Measurements from ENCODE around the gene TSPY1.
"Not testable (repeated sequence)": the region's sequence is repeated elsewhere in the genome, so short reads cannot be mapped to it uniquely, and the experiment has no call there.

TSPY1 gene

GRCh38 chrY:9466655-9467054 lies at the start of gene TSPY1:
TSPY1 (plus strand) TSS chrY:9466955; CDS start chrY:9467001, 46 bp downstream.
- not testable (repeated sequence) for DNase-seq (ENCODE audit: low spot score)

- DNase-seq (ENCODE audit: low spot score) = not testable (repeated sequence)
These were observed 20.2 kb downstream of the TSPY1 start, which contains the start of gene TSPY9 for GRCh38 chrY:9486967-9487366. TSPY9 (plus strand) TSS chrY:9487267; CDS start chrY:9487313, 46 bp downstream.

- DNase-seq (ENCODE audit: low spot score) = not testable (repeated sequence)
These were observed 37.6 kb downstream of the TSPY1 start for GRCh38 chrY:9504396-9504795.

- not testable (repeated sequence) for DNase-seq (ENCODE audit: low spot score)
These were observed 49.5 kb downstream of the TSPY1 start for GRCh38 chrY:9516287-9516686.

All from hepatic stellate cell (primary cell).